GM23248 (cell line): Measurements from ENCODE around the gene KCNG2. TPM values are rescaled to one million over a fixed set of nuclear protein-coding genes. Genes with fewer than 3 reads are reported as not detected.

ENCODE experiments used
- DNase-seq: peaks from one replicate; pipeline ENCODE4 v3.0.0-alpha.2; 2015
- H2AFZ ChIP-seq: fragments of 200-600 bp; sonication (generic); 2 replicates; pipeline ENCODE4 v1.6.1; 2016; ENCODE audit warnings: antibody characterized with exemption
- H3F3A ChIP-seq: fragments of 200-600 bp; sonication (generic); 2 replicates; pipeline ENCODE4 v1.6.1; 2016; ENCODE audit warnings: mild to moderate bottlenecking, antibody characterized with exemption, mixed run types; ENCODE audit not compliant: insufficient read depth
- H3K27ac ChIP-seq: fragments of 200-600 bp; sonication (generic); 2 replicates; pipeline ENCODE4 v1.5.1; 2016; ENCODE audit warnings: mild to moderate bottlenecking
- H3K27me3 ChIP-seq: fragments of 200-600 bp; sonication (generic); replicated peaks from 2 replicates; pipeline ENCODE4 v1.6.1; 2016; ENCODE audit warnings: mild to moderate bottlenecking; ENCODE audit not compliant: insufficient read depth
- H3K36me3 ChIP-seq: fragments of 200-600 bp; sonication (generic); 2 replicates; pipeline ENCODE4 v1.6.1; 2016; ENCODE audit warnings: low read depth, mild to moderate bottlenecking
- H3K4me1 ChIP-seq: fragments of 200-600 bp; sonication (generic); 2 replicates; pipeline ENCODE4 v1.6.1; 2016; ENCODE audit warnings: mild to moderate bottlenecking; ENCODE audit not compliant: insufficient read depth
- H3K4me2 ChIP-seq: fragments of 200-600 bp; sonication (generic); one replicate; pipeline ENCODE4 v1.6.1; 2016; ENCODE audit warnings: mild to moderate bottlenecking; ENCODE audit not compliant: unreplicated experiment
- H3K4me3 ChIP-seq: fragments of 200-600 bp; sonication (generic); 2 replicates; pipeline ENCODE4 v1.5.1; 2016; ENCODE audit warnings: mild to moderate bottlenecking
- H3K79me2 ChIP-seq: fragments of 200-600 bp; sonication (generic); 2 replicates; pipeline ENCODE4 v1.6.1; 2016; ENCODE audit warnings: mild to moderate bottlenecking; ENCODE audit not compliant: insufficient read depth
- H3K9ac ChIP-seq: fragments of 200-600 bp; sonication (generic); 2 replicates; pipeline ENCODE4 v1.6.1; 2016; ENCODE audit warnings: mild to moderate bottlenecking
- H3K9me2 ChIP-seq: fragments of 200-600 bp; sonication (generic); 2 replicates; pipeline ENCODE4 v1.6.1; 2016; ENCODE audit warnings: mixed run types, mild to moderate bottlenecking, moderate library complexity; ENCODE audit not compliant: insufficient read depth
- H3K9me3 ChIP-seq: fragments of 200-600 bp; sonication (generic); one replicate; pipeline ENCODE4 v1.6.1; 2017; ENCODE audit warnings: low read depth
- H4K20me1 ChIP-seq: fragments of 200-600 bp; sonication (generic); 2 replicates; pipeline ENCODE4 v1.6.0; 2016; ENCODE audit not compliant: insufficient read depth
- EZH2 ChIP-seq: fragments of 200-600 bp; sonication (generic); IDR thresholded peaks from 2 replicates; pipeline ENCODE4 v1.6.1; 2018; ENCODE audit warnings: antibody characterized with exemption, mild to moderate bottlenecking; ENCODE audit not compliant: insufficient read depth, poor library complexity, severe bottlenecking
- EZH2phosphoT487 ChIP-seq: fragments of 200-600 bp; sonication (generic); IDR thresholded peaks from 2 replicates; pipeline ENCODE4 v1.6.1; 2018; ENCODE audit warnings: antibody characterized with exemption, moderate library complexity, mild to moderate bottlenecking, low read depth; ENCODE audit not compliant: insufficient read depth
- WGBS, 2 experiments: methylation state at CpG; one replicate each; pipeline ENCODE4 v1.1.6; 2015 to 2017; ENCODE audit warnings: low lambda C conversion rate in 2 of 2, low coverage in 1 of 2; ENCODE audit errors: missing lambda C conversion rate in 2 of 2; 5-methylcytosine and 5-hydroxymethylcytosine counted together
- in situ Hi-C: fragments of 300-500 bp; cut with MboI; formaldehyde crosslinking; loops from 2 replicates; pipeline ENCODE4 v1.15.0; 2020
- polyA plus RNA-seq: library from polyadenylated mRNA; unstranded; fragments of >200 nt; fragmentation: Nextera tagmentation; extraction: Ambion mirVana; gene quantifications from 2 replicates; pipeline ENCODE4 v1.2.1, GENCODE V29; 2016
- total RNA-seq: library from RNA; depleted of rRNA; stranded (reverse); fragments of >200 nt; shearing (Covaris generic); gene quantifications from 2 replicates; pipeline ENCODE4 v1.2.3, GENCODE V29; 2014

The KCNG2 gene
- total and polyA plus RNA-seq, 2 experiments from 2014 or later = not detected

- Histone ChIP-seq H3K27ac (no peak overlapping the region), H3K9me2 (no peaks in the 10 kb centered on the region), H3F3A (no peaks in the 10 kb centered on the region), H3K4me3 (no peak overlapping the region), H3K27me3 (peaks cover 36% of the 10 kb centered on the region), H3K9ac (no peak overlapping the region), H2AFZ (no peak overlapping the region), H3K9me3 (no peaks in the 10 kb centered on the region), H3K36me3 (no peaks in the 10 kb centered on the region), H3K4me1 (no peaks in the 10 kb centered on the region), H3K4me2 (no peak overlapping the region), H3K79me2 (no peaks in the 10 kb centered on the region), H4K20me1 (no peaks in the 10 kb centered on the region)
- in situ Hi-C loops = no loop called here
- no peak for DNase-seq
- no peak for TF ChIP-seq EZH2phosphoT487
- no peak for TF ChIP-seq EZH2
- 72 to 75% methylated on average over 18 of the region's 18 CpGs for WGBS, 2 experiments
Measured at GRCh38 chr18:79818631-79819030, 20.9 kb downstream of the KCNG2 start.

GRCh38 chr18:79819064-79819967, 21.6 kb downstream of the KCNG2 start:
- TF ChIP-seq EZH2 (no peak), EZH2phosphoT487 (no peak)
- Histone ChIP-seq H3K4me2 (no peak overlapping the region), H4K20me1 (no peaks in the 10 kb centered on the region), H2AFZ (no peak overlapping the region), H3K9me2 (no peaks in the 10 kb centered on the region), H3K9me3 (no peaks in the 10 kb centered on the region), H3F3A (no peaks in the 10 kb centered on the region), H3K4me1 (no peaks in the 10 kb centered on the region), H3K4me3 (no peak overlapping the region), H3K79me2 (no peaks in the 10 kb centered on the region), H3K27me3 (peaks cover 36% of the 10 kb centered on the region), H3K27ac (no peak overlapping the region), H3K36me3 (no peaks in the 10 kb centered on the region), H3K9ac (no peak overlapping the region)
- in situ Hi-C loops = no loop called here
- no peak for DNase-seq
- 48 to 58% methylated on average over 25 of the region's 26 CpGs for WGBS, 2 experiments

- Histone ChIP-seq H3F3A (no peaks in the 10 kb centered on the region), H2AFZ (no peak overlapping the region), H3K27me3 (peaks cover 34% of the 10 kb centered on the region), H3K9ac (no peak overlapping the region), H3K9me3 (no peaks in the 10 kb centered on the region), H3K27ac (no peak overlapping the region), H3K36me3 (no peaks in the 10 kb centered on the region), H3K4me1 (no peaks in the 10 kb centered on the region), H4K20me1 (no peaks in the 10 kb centered on the region), H3K9me2 (no peaks in the 10 kb centered on the region), H3K4me3 (no peak overlapping the region), H3K79me2 (no peaks in the 10 kb centered on the region), H3K4me2 (no peak overlapping the region)
- DNase-seq = no peak
- WGBS, 2 experiments = 31 to 38% methylated on average over 14 of the region's 14 CpGs
- in situ Hi-C loops = no loop called here
- TF ChIP-seq EZH2 (no peak), EZH2phosphoT487 (no peak)
Measured at GRCh38 chr18:79819968-79820351, 22.2 kb downstream of the KCNG2 start.

- H3K4me2 ChIP-seq = no peak overlapping the region
- no peak overlapping the region for H3K9ac ChIP-seq
- no peaks in the 10 kb centered on the region for H3F3A ChIP-seq
- no peaks in the 10 kb centered on the region for H3K36me3 ChIP-seq
- H3K4me1 ChIP-seq = no peaks in the 10 kb centered on the region
- DNase-seq = no peak
- H3K9me2 ChIP-seq = no peaks in the 10 kb centered on the region
- no peaks in the 10 kb centered on the region for H3K79me2 ChIP-seq
- TF ChIP-seq EZH2 = no peak
- no peak for TF ChIP-seq EZH2phosphoT487
- H4K20me1 ChIP-seq = no peaks in the 10 kb centered on the region
- WGBS, 2 experiments = 25 to 28% methylated on average over 12 of the region's 12 CpGs
- no peak overlapping the region for H3K4me3 ChIP-seq
- H3K27me3 ChIP-seq = peaks cover 26% of the 10 kb centered on the region
- no peak overlapping the region for H3K27ac ChIP-seq
- H3K9me3 ChIP-seq = no peaks in the 10 kb centered on the region
- no peak overlapping the region for H2AFZ ChIP-seq
- in situ Hi-C loops = no loop called here
Measured at GRCh38 chr18:79823120-79823519, 25.4 kb downstream of the KCNG2 start.
